Activated naive CD8-positive, alpha-beta T cell treated with anti-CD3 and anti-CD28 coated beads for 36 hours (primary cell): ENCODE measurements around the gene MADD. TPM values are rescaled to one million over a fixed set of nuclear protein-coding genes. Genes with fewer than 3 reads are reported as not detected.

Experiments
- DNase-seq: peaks from one replicate; pipeline ENCODE4 v3.0.0; 2021
- H3K27ac Mint-ChIP-seq: one replicate; pipeline ENCODE4 v1.8.0; 2022; ENCODE audit warnings: mild to moderate bottlenecking, moderate library complexity, mixed read lengths
- H3K27me3 Mint-ChIP-seq: one replicate; pipeline ENCODE4 v1.8.0; 2022; ENCODE audit warnings: mild to moderate bottlenecking, mixed read lengths
- H3K36me3 Mint-ChIP-seq: one replicate; pipeline ENCODE4 v1.8.0; 2021; ENCODE audit warnings: mild to moderate bottlenecking, mixed read lengths
- H3K4me1 Mint-ChIP-seq: one replicate; pipeline ENCODE4 v1.8.0; 2021; ENCODE audit warnings: mixed read lengths
- H3K4me3 Mint-ChIP-seq: one replicate; pipeline ENCODE4 v1.8.0; 2022; ENCODE audit warnings: mild to moderate bottlenecking, moderate library complexity, mixed read lengths
- H3K9me3 Mint-ChIP-seq: one replicate; pipeline ENCODE4 v1.8.0; 2022; ENCODE audit warnings: mixed read lengths
- total RNA-seq, 2 experiments: library from RNA; stranded (reverse); gene quantifications; one replicate each; pipeline ENCODE4 v1.2.3, GENCODE V29; 2021

MADD gene
- total RNA-seq, 2 experiments from 2014 or later: 50.9 to 51.2 TPM

- Mint-ChIP-seq H3K4me3 (no peak overlapping the region), H3K27me3 (no peaks in the 10 kb centered on the region), H3K36me3 (no peaks in the 10 kb centered on the region), H3K9me3 (no peaks in the 10 kb centered on the region), H3K27ac (no peak overlapping the region), H3K4me1 (peaks cover 8% of the 10 kb centered on the region)
- DNase-seq: no peak
These were observed 106.8 kb downstream of the MADD start for GRCh38 chr11:47376525-47377371.

- peaks cover 8% of the 10 kb centered on the region for H3K4me1 Mint-ChIP-seq
- peak overlapping the region; percentile 15 for H3K4me3 Mint-ChIP-seq
- H3K36me3 Mint-ChIP-seq: no peaks in the 10 kb centered on the region
- no peaks in the 10 kb centered on the region for H3K9me3 Mint-ChIP-seq
- no peak overlapping the region for H3K27ac Mint-ChIP-seq
- DNase-seq: no peak
- H3K27me3 Mint-ChIP-seq: no peaks in the 10 kb centered on the region
These were observed 107.7 kb downstream of the MADD start for GRCh38 chr11:47377571-47378009.

GRCh38 chr11:47378010-47378835 lies 108.3 kb downstream of the MADD start, which contains the start of gene SPI1:
SPI1 (minus strand) TSS chr11:47378547; CDS start chr11:47378353, 194 bp downstream.
- no peaks in the 10 kb centered on the region for H3K27me3 Mint-ChIP-seq
- H3K9me3 Mint-ChIP-seq: no peaks in the 10 kb centered on the region
- H3K36me3 Mint-ChIP-seq: no peaks in the 10 kb centered on the region
- peak within 1 kb of the TSS; percentile 59 for H3K27ac Mint-ChIP-seq
- DNase-seq: no peak
- peaks cover 8% of the 10 kb centered on the region for H3K4me1 Mint-ChIP-seq
- peak within 1 kb of the TSS; percentile 15 for H3K4me3 Mint-ChIP-seq

- H3K27ac Mint-ChIP-seq: no peak overlapping the region
- H3K27me3 Mint-ChIP-seq: no peaks in the 10 kb centered on the region
- DNase-seq: no peak
- no peak overlapping the region for H3K4me3 Mint-ChIP-seq
- H3K9me3 Mint-ChIP-seq: no peaks in the 10 kb centered on the region
- H3K36me3 Mint-ChIP-seq: no peaks in the 10 kb centered on the region
- peaks cover 8% of the 10 kb centered on the region for H3K4me1 Mint-ChIP-seq
These were observed 108.9 kb downstream of the MADD start for GRCh38 chr11:47378836-47379170.

- DNase-seq: no peak
- peaks cover 6% of the 10 kb centered on the region for H3K4me1 Mint-ChIP-seq
- H3K27me3 Mint-ChIP-seq: no peaks in the 10 kb centered on the region
- H3K4me3 Mint-ChIP-seq: no peak overlapping the region
- H3K9me3 Mint-ChIP-seq: no peaks in the 10 kb centered on the region
- H3K36me3 Mint-ChIP-seq: no peaks in the 10 kb centered on the region
- no peak overlapping the region for H3K27ac Mint-ChIP-seq
These were observed 109.4 kb downstream of the MADD start for GRCh38 chr11:47379317-47379716.

Other genes starting within 250 kb of the MADD start
- gene ARFGAP2, start 93.3 kb upstream of the MADD start, total RNA-seq: 10 to 100 TPM; 87.6 to 92.6 TPM
- 1 to 10 TPM; 6.8 to 7.0 TPM for gene PACSIN3, start 83.7 kb upstream of the MADD start, total RNA-seq
- 100 to 1,000 TPM; 111 to 112 TPM for gene DDB2, start 55.2 kb upstream of the MADD start, total RNA-seq
- gene ACP2, start 21.3 kb upstream of the MADD start, total RNA-seq: 10 to 100 TPM; 13.4 to 13.9 TPM
- 1 to 10 TPM; 8.1 to 8.2 TPM for gene NR1H3, start 12.1 kb upstream of the MADD start, total RNA-seq
- not detected for gene MYBPC3, start 82.6 kb downstream of the MADD start, total RNA-seq
- under 1 TPM; 0.25 to 0.36 TPM for gene SPI1, start 108.4 kb downstream of the MADD start, total RNA-seq
- gene SLC39A13, start 138.5 kb downstream of the MADD start, total RNA-seq: 10 to 100 TPM; 10.9 to 11.4 TPM
- gene PSMC3, start 156.3 kb downstream of the MADD start, total RNA-seq: 100 to 1,000 TPM; 168 to 176 TPM
- gene RAPSN, start 179.0 kb downstream of the MADD start, total RNA-seq: under 1 TPM in 1 of 2 experiments, not detected in 1; 0.19 TPM